WERI-Rb-1 (cell line): ENCODE results near the gene DDB1.

Experiments
- DNase-seq: peaks from one replicate; pipeline ENCODE4 v3.0.0-alpha.2; 2020
- H3K27ac ChIP-seq: fragments of 250-450 bp; sonication (Bioruptor Pico); 2 replicates; pipeline ENCODE4 v1.5.1; 2020; ENCODE audit warnings: mild to moderate bottlenecking, moderate library complexity
- H3K27me3 ChIP-seq: fragments of 250-450 bp; sonication (Bioruptor Pico); 2 replicates; pipeline ENCODE4 v1.5.1; 2021; ENCODE audit warnings: mild to moderate bottlenecking, low read depth, moderate library complexity; ENCODE audit not compliant: insufficient read depth, severe bottlenecking
- H3K36me3 ChIP-seq: fragments of 250-450 bp; sonication (Bioruptor Pico); 2 replicates; pipeline ENCODE4 v1.5.1; 2020; ENCODE audit warnings: mild to moderate bottlenecking, moderate library complexity
- H3K4me3 ChIP-seq: 2 replicates; pipeline ENCODE4 v1.5.1; 2011; ENCODE audit warnings: low read depth, mild to moderate bottlenecking, control low read depth, low read length
- H3K9me3 ChIP-seq: fragments of 250-450 bp; sonication (Bioruptor Pico); 2 replicates; pipeline ENCODE4 v1.5.1; 2021; ENCODE audit warnings: mild to moderate bottlenecking, moderate library complexity; ENCODE audit not compliant: severe bottlenecking
- TF ChIP-seq, protein P1 (sequence below): IDR thresholded peaks from 2 replicates; pipeline ENCODE4 v1.5.1; 2011; ENCODE audit warnings: low read depth, mild to moderate bottlenecking, control low read depth, inconsistent platforms, low read length

The DDB1 gene

DNA sequence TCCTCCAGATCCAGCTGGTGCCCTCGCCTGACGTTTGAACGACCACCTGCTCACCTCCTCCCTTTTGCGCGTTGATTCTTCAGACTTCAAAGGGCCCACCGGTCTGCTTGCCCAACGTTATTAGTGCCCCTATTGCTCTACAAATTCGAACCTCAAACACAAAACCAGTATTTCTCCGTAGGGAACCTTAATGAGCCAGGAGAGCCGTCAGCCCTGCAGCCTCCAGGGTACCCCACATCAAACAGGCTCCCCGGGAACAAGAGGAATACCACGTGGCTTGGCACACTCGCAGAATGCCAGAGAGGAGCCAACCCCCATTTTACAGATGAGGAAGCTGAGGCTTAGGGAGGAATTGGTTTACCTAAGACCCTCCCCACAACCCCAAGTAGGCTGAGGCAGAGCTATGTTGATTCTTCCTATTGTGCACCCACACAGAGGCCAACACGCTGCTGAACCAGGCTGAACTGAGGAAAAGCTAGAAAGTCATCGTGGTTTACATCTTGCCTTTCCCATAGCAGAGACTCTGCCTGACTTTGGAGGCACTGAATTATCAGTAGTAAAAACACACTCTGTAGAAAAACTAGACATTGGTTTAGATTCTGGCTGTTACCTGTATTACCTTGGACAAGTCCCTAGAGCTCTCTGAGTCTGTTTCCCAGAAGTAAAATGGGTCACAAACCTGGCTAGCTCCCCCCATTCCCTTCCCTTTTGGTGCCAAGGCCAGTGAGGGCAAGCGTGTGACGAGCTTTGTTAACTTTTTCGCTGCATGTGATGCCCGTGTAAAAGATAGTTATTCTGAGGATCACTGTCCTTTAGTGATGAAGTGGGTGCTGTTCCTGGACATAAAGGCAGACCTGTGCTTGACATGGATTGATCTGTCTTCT, 887 bp upstream of the DDB1 start:
- Histone ChIP-seq H3K4me3 (peak overlapping the region; percentile 98), H3K36me3 (peaks cover 30% of the 10 kb centered on the region), H3K9me3 (no peaks in the 10 kb centered on the region), H3K27me3 (no peaks in the 10 kb centered on the region), H3K27ac (peak overlapping the region; percentile 92)
- TF ChIP-seq, protein P1, sequence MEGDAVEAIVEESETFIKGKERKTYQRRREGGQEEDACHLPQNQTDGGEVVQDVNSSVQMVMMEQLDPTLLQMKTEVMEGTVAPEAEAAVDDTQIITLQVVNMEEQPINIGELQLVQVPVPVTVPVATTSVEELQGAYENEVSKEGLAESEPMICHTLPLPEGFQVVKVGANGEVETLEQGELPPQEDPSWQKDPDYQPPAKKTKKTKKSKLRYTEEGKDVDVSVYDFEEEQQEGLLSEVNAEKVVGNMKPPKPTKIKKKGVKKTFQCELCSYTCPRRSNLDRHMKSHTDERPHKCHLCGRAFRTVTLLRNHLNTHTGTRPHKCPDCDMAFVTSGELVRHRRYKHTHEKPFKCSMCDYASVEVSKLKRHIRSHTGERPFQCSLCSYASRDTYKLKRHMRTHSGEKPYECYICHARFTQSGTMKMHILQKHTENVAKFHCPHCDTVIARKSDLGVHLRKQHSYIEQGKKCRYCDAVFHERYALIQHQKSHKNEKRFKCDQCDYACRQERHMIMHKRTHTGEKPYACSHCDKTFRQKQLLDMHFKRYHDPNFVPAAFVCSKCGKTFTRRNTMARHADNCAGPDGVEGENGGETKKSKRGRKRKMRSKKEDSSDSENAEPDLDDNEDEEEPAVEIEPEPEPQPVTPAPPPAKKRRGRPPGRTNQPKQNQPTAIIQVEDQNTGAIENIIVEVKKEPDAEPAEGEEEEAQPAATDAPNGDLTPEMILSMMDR, result no peak
- DNase-seq, result no peak

DNA sequence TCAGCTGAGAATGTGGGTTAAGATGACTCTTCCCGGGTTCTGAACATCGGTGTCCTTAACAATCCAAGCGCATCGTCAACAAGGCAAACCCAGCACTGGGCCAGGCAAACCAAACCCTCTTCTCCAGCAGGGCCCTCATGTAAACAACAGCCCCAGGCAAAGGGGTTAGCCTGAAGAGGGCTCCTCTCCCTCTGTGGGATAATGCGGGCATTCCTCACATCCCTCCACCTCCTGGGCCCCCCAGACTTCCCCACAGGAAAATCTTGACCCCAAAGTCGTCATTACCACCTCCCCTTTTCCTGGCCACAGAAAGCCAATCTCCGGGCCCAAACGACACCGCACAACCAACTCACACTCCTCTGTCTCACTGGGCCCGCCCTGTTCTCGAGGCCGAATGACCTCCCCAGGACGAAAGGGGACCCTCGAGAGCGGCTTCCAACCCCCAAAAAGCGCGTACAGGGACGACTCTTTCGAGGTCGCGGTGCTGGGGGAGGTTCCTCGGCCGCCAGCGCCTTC, 566 bp downstream of the DDB1 start:
- H3K4me3 ChIP-seq, result peak overlapping the region; percentile 98
- no peaks in the 10 kb centered on the region for H3K9me3 ChIP-seq
- DNase-seq, result no peak
- TF ChIP-seq, protein P1, result no peak
- peaks cover 44% of the 10 kb centered on the region for H3K36me3 ChIP-seq
- H3K27me3 ChIP-seq, result no peaks in the 10 kb centered on the region
- peak overlapping the region; percentile 92 for H3K27ac ChIP-seq

DNA sequence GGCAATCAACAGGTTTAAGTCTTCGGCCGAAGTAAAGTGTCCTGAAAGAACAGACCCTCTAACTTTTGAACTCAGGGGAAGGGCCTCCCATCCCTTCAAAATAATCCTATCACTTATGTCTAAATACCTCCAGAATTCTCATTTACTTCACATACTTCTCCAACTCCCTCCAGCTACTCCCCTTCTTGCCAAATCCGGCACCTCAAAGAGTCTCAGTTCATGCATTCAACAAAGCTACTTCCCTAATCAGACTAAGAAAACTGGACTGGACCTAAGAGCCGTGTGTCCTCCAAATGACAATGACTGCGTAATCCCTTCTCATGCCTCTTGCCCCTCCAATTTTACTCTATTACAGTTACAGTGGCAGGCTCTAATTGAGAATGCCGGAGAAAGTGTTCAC, 1.3 kb downstream of the DDB1 start:
- Histone ChIP-seq H3K27me3 (no peaks in the 10 kb centered on the region), H3K4me3 (peak overlapping the region; percentile 98), H3K36me3 (peaks cover 51% of the 10 kb centered on the region), H3K27ac (no peak overlapping the region), H3K9me3 (no peaks in the 10 kb centered on the region)
- TF ChIP-seq, protein P1, result no peak
- DNase-seq, result no peak

DNA sequence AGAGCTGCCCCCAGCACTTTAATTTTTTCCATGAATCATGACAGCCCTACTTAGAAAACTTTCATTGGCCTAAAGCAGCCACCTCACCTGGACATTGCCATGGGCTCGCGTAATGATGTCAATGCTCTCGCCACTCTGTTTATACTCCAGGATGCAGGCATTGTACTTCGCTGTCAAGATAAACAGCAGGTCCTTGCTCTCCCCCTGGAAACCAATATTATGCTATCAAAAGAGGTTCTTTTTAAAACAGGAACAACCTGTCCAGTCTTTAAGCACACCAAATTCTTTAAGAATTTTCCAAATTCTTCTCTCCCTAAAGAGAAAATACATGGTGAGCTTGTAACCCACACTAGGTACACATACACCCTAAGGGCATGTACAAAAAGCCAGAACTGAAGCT, 3.0 kb downstream of the DDB1 start:
- no peaks in the 10 kb centered on the region for H3K9me3 ChIP-seq
- DNase-seq, result no peak
- peaks cover 69% of the 10 kb centered on the region for H3K36me3 ChIP-seq
- H3K4me3 ChIP-seq, result no peak overlapping the region
- no peaks in the 10 kb centered on the region for H3K27me3 ChIP-seq
- H3K27ac ChIP-seq, result peak overlapping the region; percentile 61
- TF ChIP-seq, protein P1, result no peak

DNA sequence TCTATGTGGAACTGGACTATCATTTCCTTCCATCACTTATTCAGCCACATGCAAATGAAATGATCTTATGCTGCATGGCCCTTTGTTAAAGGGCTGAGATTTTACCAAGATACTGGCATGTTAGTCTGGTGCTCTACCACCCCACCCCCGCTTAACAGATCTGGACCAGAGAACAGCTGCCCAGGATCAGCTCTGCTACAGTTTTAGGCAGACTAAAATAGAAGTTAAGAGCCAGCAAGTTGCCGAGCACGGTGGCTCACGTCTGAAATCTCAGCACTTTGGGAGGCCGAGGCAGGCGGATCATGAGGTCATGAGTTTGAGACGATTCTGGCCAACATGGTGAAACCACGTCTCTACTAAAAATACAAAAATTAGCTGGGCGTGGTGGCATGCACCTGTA, 4.6 kb downstream of the DDB1 start:
- DNase-seq, result peak; percentile 46
- TF ChIP-seq, protein P1, result no peak
- no peak overlapping the region for H3K4me3 ChIP-seq
- H3K27me3 ChIP-seq, result no peaks in the 10 kb centered on the region
- no peaks in the 10 kb centered on the region for H3K9me3 ChIP-seq
- peaks cover 84% of the 10 kb centered on the region for H3K36me3 ChIP-seq
- peak overlapping the region; percentile 61 for H3K27ac ChIP-seq
